Hepatocyte (in vitro differentiated cells): ENCODE data around the gene DSG1.

Experiments used
- EZH2 ChIP-seq: fragments of 200-600 bp; sonication (generic); IDR thresholded peaks from 2 replicates; pipeline ENCODE4 v1.6.1; 2016; ENCODE audit warnings: antibody characterized with exemption, mild to moderate bottlenecking, borderline replicate concordance
- TF ChIP-seq, protein P1 (sequence below): fragments of 200-600 bp; sonication (generic); IDR thresholded peaks from 2 replicates; pipeline ENCODE4 v1.5.1; 2016; ENCODE audit warnings: antibody characterized with exemption, mild to moderate bottlenecking; ENCODE audit not compliant: poor library complexity

DNA sequence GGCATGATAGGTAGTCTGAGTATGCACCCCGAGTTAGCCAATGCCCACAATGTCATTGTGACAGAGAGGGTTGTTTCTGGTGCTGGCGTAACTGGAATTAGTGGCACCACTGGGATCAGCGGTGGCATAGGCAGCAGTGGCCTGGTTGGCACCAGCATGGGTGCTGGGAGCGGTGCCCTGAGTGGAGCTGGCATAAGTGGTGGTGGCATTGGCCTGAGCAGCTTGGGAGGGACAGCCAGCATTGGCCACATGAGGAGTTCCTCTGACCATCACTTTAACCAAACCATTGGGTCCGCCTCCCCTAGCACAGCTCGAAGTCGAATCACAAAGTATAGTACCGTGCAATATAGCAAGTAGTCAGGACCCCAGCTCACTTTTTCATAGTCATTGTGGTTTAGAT, 37.0 kb downstream of the DSG1 start:
- TF ChIP-seq, protein P1, sequence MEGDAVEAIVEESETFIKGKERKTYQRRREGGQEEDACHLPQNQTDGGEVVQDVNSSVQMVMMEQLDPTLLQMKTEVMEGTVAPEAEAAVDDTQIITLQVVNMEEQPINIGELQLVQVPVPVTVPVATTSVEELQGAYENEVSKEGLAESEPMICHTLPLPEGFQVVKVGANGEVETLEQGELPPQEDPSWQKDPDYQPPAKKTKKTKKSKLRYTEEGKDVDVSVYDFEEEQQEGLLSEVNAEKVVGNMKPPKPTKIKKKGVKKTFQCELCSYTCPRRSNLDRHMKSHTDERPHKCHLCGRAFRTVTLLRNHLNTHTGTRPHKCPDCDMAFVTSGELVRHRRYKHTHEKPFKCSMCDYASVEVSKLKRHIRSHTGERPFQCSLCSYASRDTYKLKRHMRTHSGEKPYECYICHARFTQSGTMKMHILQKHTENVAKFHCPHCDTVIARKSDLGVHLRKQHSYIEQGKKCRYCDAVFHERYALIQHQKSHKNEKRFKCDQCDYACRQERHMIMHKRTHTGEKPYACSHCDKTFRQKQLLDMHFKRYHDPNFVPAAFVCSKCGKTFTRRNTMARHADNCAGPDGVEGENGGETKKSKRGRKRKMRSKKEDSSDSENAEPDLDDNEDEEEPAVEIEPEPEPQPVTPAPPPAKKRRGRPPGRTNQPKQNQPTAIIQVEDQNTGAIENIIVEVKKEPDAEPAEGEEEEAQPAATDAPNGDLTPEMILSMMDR = no peak
- TF ChIP-seq EZH2 = no peak
